Dendritic cell treated with granulocyte-macrophage colony-stimulating factor and Interleukin-4, amounts not matched to agents 40 ng/mL and 50 ng/mL, for 4 days (primary cell): ENCODE measurements around the gene TMEM270.

Source experiments
- H3K27ac Mint-ChIP-seq: one replicate; pipeline ENCODE4 v1.8.0; 2022; ENCODE audit warnings: mild to moderate bottlenecking, mixed read lengths
- H3K27me3 Mint-ChIP-seq: one replicate; pipeline ENCODE4 v1.8.0; 2022; ENCODE audit warnings: mild to moderate bottlenecking, mixed read lengths
- H3K36me3 Mint-ChIP-seq: one replicate; pipeline ENCODE4 v1.8.0; 2022; ENCODE audit warnings: low read depth, mixed read lengths
- H3K4me1 Mint-ChIP-seq: one replicate; pipeline ENCODE4 v1.8.0; 2022; ENCODE audit warnings: low read depth, mixed read lengths
- H3K4me3 Mint-ChIP-seq: one replicate; pipeline ENCODE4 v1.8.0; 2022; ENCODE audit warnings: mild to moderate bottlenecking, moderate library complexity, mixed read lengths
- H3K9me3 Mint-ChIP-seq: one replicate; pipeline ENCODE4 v1.8.0; 2022; ENCODE audit warnings: mixed read lengths
- intact Hi-C: fragments of 100-400 bp; cut with micrococcal nuclease; formaldehyde crosslinking; loops from one replicate; pipeline ENCODE4 v1.15.0; 2022

TMEM270 gene

GRCh38 chr7:73856941-73857340 lies 4.0 kb upstream of the TMEM270 start:
- H3K27me3 Mint-ChIP-seq: peaks cover 61% of the 10 kb centered on the region
- no peaks in the 10 kb centered on the region for H3K9me3 Mint-ChIP-seq
- no peak overlapping the region for H3K27ac Mint-ChIP-seq
- H3K4me1 Mint-ChIP-seq: peaks cover 15% of the 10 kb centered on the region
- intact Hi-C loops: loop anchor here (10.0 kb wide), 2 partner anchors 112 to 232 kb away; partner anchors contain the start of gene MLXIPL
- H3K4me3 Mint-ChIP-seq: no peak overlapping the region
- H3K36me3 Mint-ChIP-seq: no peaks in the 10 kb centered on the region

GRCh38 chr7:73858807-73859206 lies 2.2 kb upstream of the TMEM270 start:
- Mint-ChIP-seq H3K4me1 (peaks cover 9% of the 10 kb centered on the region), H3K4me3 (no peak overlapping the region), H3K36me3 (no peaks in the 10 kb centered on the region), H3K27me3 (peaks cover 62% of the 10 kb centered on the region), H3K9me3 (no peaks in the 10 kb centered on the region), H3K27ac (no peak overlapping the region)
- intact Hi-C loops: loop anchor here (10.0 kb wide), 2 partner anchors 114 to 234 kb away; partner anchors contain the start of gene MLXIPL

GRCh38 chr7:73861305-73861704 lies 346 bp downstream of the TMEM270 start:
- H3K4me3 Mint-ChIP-seq: no peak overlapping the region
- no peak overlapping the region for H3K27ac Mint-ChIP-seq
- peaks cover 42% of the 10 kb centered on the region for H3K27me3 Mint-ChIP-seq
- intact Hi-C loops: no loop called here
- no peaks in the 10 kb centered on the region for H3K36me3 Mint-ChIP-seq
- no peaks in the 10 kb centered on the region for H3K9me3 Mint-ChIP-seq
- no peaks in the 10 kb centered on the region for H3K4me1 Mint-ChIP-seq

GRCh38 chr7:73864981-73865711 lies 4.2 kb downstream of the TMEM270 start:
- H3K36me3 Mint-ChIP-seq: no peaks in the 10 kb centered on the region
- no peak overlapping the region for H3K4me3 Mint-ChIP-seq
- intact Hi-C loops: loop anchor here (5.0 kb wide), 1 partner anchor 337 kb away; no protein-coding TSS in a partner anchor
- H3K9me3 Mint-ChIP-seq: no peaks in the 10 kb centered on the region
- peaks cover 18% of the 10 kb centered on the region for H3K27me3 Mint-ChIP-seq
- no peaks in the 10 kb centered on the region for H3K4me1 Mint-ChIP-seq
- H3K27ac Mint-ChIP-seq: no peak overlapping the region

GRCh38 chr7:73865738-73866445 lies 4.9 kb downstream of the TMEM270 start:
- Mint-ChIP-seq H3K4me3 (no peak overlapping the region), H3K9me3 (no peaks in the 10 kb centered on the region), H3K27ac (no peak overlapping the region), H3K4me1 (no peaks in the 10 kb centered on the region), H3K36me3 (no peaks in the 10 kb centered on the region), H3K27me3 (peaks cover 12% of the 10 kb centered on the region)
- intact Hi-C loops: loop anchor here (1.0 to 5.0 kb wide), 2 partner anchors 160 to 336 kb away; no protein-coding TSS in a partner anchor

- H3K36me3 Mint-ChIP-seq: no peaks in the 10 kb centered on the region
- intact Hi-C loops: loop anchor here (1.0 to 5.0 kb wide), 2 partner anchors 160 to 336 kb away; no protein-coding TSS in a partner anchor
- peaks cover 10% of the 10 kb centered on the region for H3K27me3 Mint-ChIP-seq
- H3K4me3 Mint-ChIP-seq: no peak overlapping the region
- no peaks in the 10 kb centered on the region for H3K9me3 Mint-ChIP-seq
- H3K4me1 Mint-ChIP-seq: no peaks in the 10 kb centered on the region
- no peak overlapping the region for H3K27ac Mint-ChIP-seq
Measured at GRCh38 chr7:73866446-73866767, 5.4 kb downstream of the TMEM270 start.

- Mint-ChIP-seq H3K9me3 (no peaks in the 10 kb centered on the region), H3K36me3 (no peaks in the 10 kb centered on the region), H3K4me3 (no peak overlapping the region), H3K4me1 (no peaks in the 10 kb centered on the region), H3K27ac (no peak overlapping the region), H3K27me3 (peaks cover 3% of the 10 kb centered on the region)
- intact Hi-C loops: loop anchor here (5.0 kb wide), 1 partner anchor 333 kb away; no protein-coding TSS in a partner anchor
Measured at GRCh38 chr7:73869011-73869798, 8.2 kb downstream of the TMEM270 start.

- no peaks in the 10 kb centered on the region for H3K9me3 Mint-ChIP-seq
- intact Hi-C loops: no loop called here
- H3K4me3 Mint-ChIP-seq: no peak overlapping the region
- H3K4me1 Mint-ChIP-seq: no peaks in the 10 kb centered on the region
- H3K27ac Mint-ChIP-seq: no peak overlapping the region
- peaks cover 7% of the 10 kb centered on the region for H3K27me3 Mint-ChIP-seq
- no peaks in the 10 kb centered on the region for H3K36me3 Mint-ChIP-seq
Measured at GRCh38 chr7:73870041-73870492, 9.1 kb downstream of the TMEM270 start.

GRCh38 chr7:73871163-73872011 lies 10.4 kb downstream of the TMEM270 start:
- no peak overlapping the region for H3K27ac Mint-ChIP-seq
- peaks cover 7% of the 10 kb centered on the region for H3K27me3 Mint-ChIP-seq
- intact Hi-C loops: no loop called here
- H3K4me1 Mint-ChIP-seq: no peaks in the 10 kb centered on the region
- no peaks in the 10 kb centered on the region for H3K36me3 Mint-ChIP-seq
- H3K4me3 Mint-ChIP-seq: no peak overlapping the region
- no peaks in the 10 kb centered on the region for H3K9me3 Mint-ChIP-seq

- intact Hi-C loops: no loop called here
- Mint-ChIP-seq H3K27me3 (peaks cover 5% of the 10 kb centered on the region), H3K4me1 (no peaks in the 10 kb centered on the region), H3K36me3 (no peaks in the 10 kb centered on the region), H3K9me3 (no peaks in the 10 kb centered on the region), H3K4me3 (no peak overlapping the region), H3K27ac (no peak overlapping the region)
Measured at GRCh38 chr7:73872056-73872908, 11.3 kb downstream of the TMEM270 start.

GRCh38 chr7:73876361-73876760 lies 15.4 kb downstream of the TMEM270 start:
- H3K36me3 Mint-ChIP-seq: no peaks in the 10 kb centered on the region
- intact Hi-C loops: no loop called here
- H3K27me3 Mint-ChIP-seq: peaks cover 21% of the 10 kb centered on the region
- H3K27ac Mint-ChIP-seq: no peak overlapping the region
- no peaks in the 10 kb centered on the region for H3K9me3 Mint-ChIP-seq
- H3K4me3 Mint-ChIP-seq: no peak overlapping the region
- no peaks in the 10 kb centered on the region for H3K4me1 Mint-ChIP-seq

- H3K27ac Mint-ChIP-seq: no peak overlapping the region
- H3K4me3 Mint-ChIP-seq: no peak overlapping the region
- H3K36me3 Mint-ChIP-seq: no peaks in the 10 kb centered on the region
- H3K4me1 Mint-ChIP-seq: no peaks in the 10 kb centered on the region
- peaks cover 26% of the 10 kb centered on the region for H3K27me3 Mint-ChIP-seq
- no peaks in the 10 kb centered on the region for H3K9me3 Mint-ChIP-seq
- intact Hi-C loops: no loop called here
Measured at GRCh38 chr7:73876973-73877372, 16.0 kb downstream of the TMEM270 start.
